Breast epithelium (tissue), 4 donors: ENCODE data around the gene C16orf89. TPM values are rescaled to one million over a fixed set of nuclear protein-coding genes. Genes with fewer than 3 reads are reported as not detected.
"Not testable (repeated sequence)": the region's sequence is repeated elsewhere in the genome, so short reads cannot be mapped to it uniquely, and the experiment has no call there.

Source experiments
- DNase-seq, 2 donors: peaks; one replicate each; pipeline ENCODE4 v3.0.0-alpha.2; 2019; ENCODE audit warnings: low spot score in 2 of 2
- H3K27ac ChIP-seq, 2 donors: fragments of 200-600 bp; sonication (generic) in 1 of 2; one replicate each; pipeline ENCODE4 v1.5.1; 2016 to 2019; ENCODE audit warnings: mild to moderate bottlenecking in 1 of 2
- H3K27me3 ChIP-seq, 2 donors: fragments of 200-600 bp; sonication (generic) in 1 of 2; one replicate each; pipeline versions ENCODE4 v1.5.1 to v1.6.0; 2017 to 2019; ENCODE audit warnings: control low read depth in 1 of 2, mild to moderate bottlenecking in 1 of 2
- H3K36me3 ChIP-seq: fragments of 200-600 bp; one replicate; pipeline ENCODE4 v1.5.1; 2019
- H3K4me1 ChIP-seq, 2 donors: fragments of 200-600 bp; sonication (generic); one replicate each; pipeline ENCODE4 v1.5.1; 2016 to 2019; ENCODE audit warnings: control low read depth in 1 of 2
- H3K4me3 ChIP-seq, 3 donors: fragments of 200-600 bp; sonication (generic); 1 replicate in 2 of 3; 2 replicates in 1 of 3; pipeline ENCODE4 v1.5.1; 2016 to 2019; ENCODE audit warnings: mild to moderate bottlenecking in 3 of 3, moderate library complexity in 2 of 3
- H3K9me3 ChIP-seq, 2 donors: fragments of 200-600 bp; sonication (generic) in 1 of 2; one replicate each; pipeline ENCODE4 v1.5.1; 2016 to 2019; ENCODE audit warnings: control low read depth in 1 of 2
- CTCF ChIP-seq, 3 donors: fragments of 450-650 bp; IDR thresholded peaks; one replicate each; pipeline ENCODE4 v1.5.1; 2016 to 2017; ENCODE audit warnings: antibody characterized with exemption in 3 of 3, mild to moderate bottlenecking in 3 of 3, moderate library complexity in 3 of 3
- POLR2A ChIP-seq: fragments of 450-650 bp; IDR thresholded peaks from one replicate; pipeline ENCODE4 v1.6.1; 2016; ENCODE audit warnings: antibody characterized with exemption, mild to moderate bottlenecking, moderate library complexity
- POLR2AphosphoS5 ChIP-seq, 3 donors: sonication (generic); formaldehyde crosslinking; IDR thresholded peaks; one replicate each; pipeline ENCODE4 v1.6.1; 2017; ENCODE audit warnings: antibody characterized with exemption in 3 of 3
- intact Hi-C: fragments of 100-400 bp; cut with DNase I; formaldehyde crosslinking; loops from one replicate; pipeline ENCODE4 v1.15.1; 2023; ENCODE audit warnings: low total_unique reads
- total RNA-seq, 3 donors: library from RNA; depleted of rRNA; stranded (reverse); fragments of >200 nt; gene quantifications; one replicate each; pipeline ENCODE4 v1.1.0, GENCODE V29; 2016

C16orf89 gene
- 10 to 100 TPM in 1 of 3 donors, 1 to 10 TPM in 2; 5.1 to 10.2 (median 6.4) TPM for total RNA-seq

- intact Hi-C loops = no loop called here
- H3K27ac ChIP-seq = peak within 1 kb of the TSS in 1 of 2 donors; percentile 69
- peaks cover 0 to under 1% of the 10 kb centered on the region in 2 donors for H3K4me1 ChIP-seq
- TF ChIP-seq POLR2AphosphoS5 (IDR thresholded peaks at IDR 0.05) = no peak
- no peak for TF ChIP-seq POLR2A
- no peak for TF ChIP-seq CTCF (IDR thresholded peaks at IDR 0.05)
- no peaks in the 10 kb centered on the region for H3K27me3 ChIP-seq
- H3K4me3 ChIP-seq = peak within 1 kb of the TSS in 2 of 3 donors; percentile 6 to 15
- no peaks in the 10 kb centered on the region for H3K36me3 ChIP-seq
- DNase-seq = no peak
- no peaks in the 10 kb centered on the region for H3K9me3 ChIP-seq
Measured at GRCh38 chr16:5065813-5066212, at the start of gene C16orf89. C16orf89 (minus strand) TSS chr16:5065956; CDS start chr16:5065908, 48 bp downstream.

GRCh38 chr16:5110933-5111332, 45.2 kb upstream of the C16orf89 start:
- intact Hi-C loops, H3K4me3 ChIP-seq, H3K4me1 ChIP-seq, H3K36me3 ChIP-seq, H3K27me3 ChIP-seq, H3K27ac ChIP-seq, H3K9me3 ChIP-seq, DNase-seq: not testable (repeated sequence)

- no peak for TF ChIP-seq CTCF (IDR thresholded peaks at IDR 0.05)
- no peak for TF ChIP-seq POLR2AphosphoS5 (IDR thresholded peaks at IDR 0.05)
- no peak for TF ChIP-seq POLR2A
- no peaks in the 10 kb centered on the region for H3K9me3 ChIP-seq
- no peaks in the 10 kb centered on the region for H3K27me3 ChIP-seq
- no peaks in the 10 kb centered on the region for H3K4me1 ChIP-seq
- no peaks in the 10 kb centered on the region for H3K36me3 ChIP-seq
- H3K27ac ChIP-seq = no peak overlapping the region
- no peak overlapping the region for H3K4me3 ChIP-seq
- intact Hi-C loops = no loop called here
- no peak for DNase-seq
Measured at GRCh38 chr16:5108505-5109158, 42.9 kb upstream of the C16orf89 start.

GRCh38 chr16:5105039-5105438, 39.3 kb upstream of the C16orf89 start:
- H3K4me1 ChIP-seq, intact Hi-C loops, H3K4me3 ChIP-seq, H3K36me3 ChIP-seq, H3K27me3 ChIP-seq, DNase-seq, H3K27ac ChIP-seq, H3K9me3 ChIP-seq: not testable (repeated sequence)

- H3K27me3 ChIP-seq, H3K36me3 ChIP-seq, H3K4me1 ChIP-seq, intact Hi-C loops, H3K27ac ChIP-seq, H3K4me3 ChIP-seq, H3K9me3 ChIP-seq, DNase-seq: not testable (repeated sequence)
Measured at GRCh38 chr16:5103296-5104032, 37.7 kb upstream of the C16orf89 start.

- H3K36me3 ChIP-seq, H3K9me3 ChIP-seq, intact Hi-C loops, H3K27me3 ChIP-seq, DNase-seq, H3K27ac ChIP-seq, H3K4me1 ChIP-seq: not testable (repeated sequence)
- peak overlapping the region in 2 of 3 donors; percentile 65 to 89 for H3K4me3 ChIP-seq
Measured at GRCh38 chr16:5099174-5099573, 33.4 kb upstream of the C16orf89 start.

- peak; percentile 70 to 79 for DNase-seq
- H3K36me3 ChIP-seq, H3K27me3 ChIP-seq, intact Hi-C loops, H3K4me1 ChIP-seq, H3K9me3 ChIP-seq: not testable (repeated sequence)
- Histone ChIP-seq H3K4me3 (peak overlapping the region; percentile 65 to 89 (median 68)), H3K27ac (peak overlapping the region; percentile 86 to 91)
Measured at GRCh38 chr16:5098221-5099159, 32.7 kb upstream of the C16orf89 start.

GRCh38 chr16:5097470-5098220, 31.9 kb upstream of the C16orf89 start, which contains the start of gene EEF2KMT:
EEF2KMT (minus strand) TSS chr16:5097795; CDS start chr16:5097739, 56 bp downstream.
- DNase-seq = peak; percentile 100
- intact Hi-C loops, H3K9me3 ChIP-seq, H3K36me3 ChIP-seq, H3K27me3 ChIP-seq, H3K4me1 ChIP-seq: not testable (repeated sequence)
- peak within 1 kb of the TSS; percentile 86 to 91 for H3K27ac ChIP-seq
- peak within 1 kb of the TSS; percentile 65 to 89 (median 68) for H3K4me3 ChIP-seq

- H3K4me1 ChIP-seq, H3K27me3 ChIP-seq, DNase-seq, H3K36me3 ChIP-seq, intact Hi-C loops, H3K9me3 ChIP-seq: not testable (repeated sequence)
- Histone ChIP-seq H3K27ac (peak overlapping the region; percentile 86 to 87), H3K4me3 (peak overlapping the region; percentile 65 to 89 (median 68))
Measured at GRCh38 chr16:5097061-5097469, 31.3 kb upstream of the C16orf89 start.
